Stimulated activated naive B cell treated with anti-CD40 and anti-IgM and Interleukin-4, amounts not matched to agents 10 μg/mL and 1 μg/mL and 100 μg/mL, for 72 hours (primary cell): ENCODE results near the gene FAM32A.
"Not testable (repeated sequence)": the region's sequence is repeated elsewhere in the genome, so short reads cannot be mapped to it uniquely, and the experiment has no call there.

Source experiments
- ATAC-seq, 2 donors: fragments of 150-1000 bp; cut with Tn5 transposase; replicated peaks; 2 replicates each; pipeline ENCODE4 v1.10.0; 2021; ENCODE audit warnings: moderate library complexity in 1 of 2
- DNase-seq: peaks from one replicate; pipeline ENCODE4 v3.0.0; 2021
- H3K27ac Mint-ChIP-seq: one replicate; pipeline ENCODE4 v1.8.0; 2022; ENCODE audit warnings: mild to moderate bottlenecking, mixed read lengths
- H3K27me3 Mint-ChIP-seq, 2 donors: one replicate each; pipeline ENCODE4 v1.8.0; 2022; ENCODE audit warnings: mixed read lengths in 2 of 2
- H3K36me3 Mint-ChIP-seq, 2 donors: one replicate each; pipeline ENCODE4 v1.8.0; 2022; ENCODE audit warnings: mixed read lengths in 2 of 2, mild to moderate bottlenecking in 1 of 2
- H3K4me1 Mint-ChIP-seq, 2 donors: one replicate each; pipeline ENCODE4 v1.8.0; 2022; ENCODE audit warnings: mixed read lengths in 2 of 2, mild to moderate bottlenecking in 1 of 2
- H3K4me3 Mint-ChIP-seq, 2 donors: one replicate each; pipeline ENCODE4 v1.8.0; 2022; ENCODE audit warnings: mild to moderate bottlenecking in 2 of 2, mixed read lengths in 2 of 2, moderate library complexity in 1 of 2
- H3K9me3 Mint-ChIP-seq, 2 donors: one replicate each; pipeline ENCODE4 v1.8.0; 2022; ENCODE audit warnings: mixed read lengths in 2 of 2, mild to moderate bottlenecking in 1 of 2

The FAM32A gene

GRCh38 chr19:16155128-16155527 lies 30.1 kb upstream of the FAM32A start:
- ATAC-seq, result no peak
- peaks cover 65 to 84% of the 10 kb centered on the region in 2 donors for H3K36me3 Mint-ChIP-seq
- peaks cover 41 to 70% of the 10 kb centered on the region in 2 donors for H3K4me1 Mint-ChIP-seq
- DNase-seq, result no peak
- peak overlapping the region in 1 of 2 donors; percentile 12 for H3K4me3 Mint-ChIP-seq
- no peaks in the 10 kb centered on the region for H3K27me3 Mint-ChIP-seq
- H3K27ac Mint-ChIP-seq, result peak overlapping the region; percentile 92
- no peaks in the 10 kb centered on the region for H3K9me3 Mint-ChIP-seq

GRCh38 chr19:16156904-16157303 lies 28.3 kb upstream of the FAM32A start:
- Mint-ChIP-seq H3K9me3 (no peaks in the 10 kb centered on the region), H3K4me3 (peak overlapping the region; percentile 12 to 23), H3K36me3 (peaks cover 59 to 71% of the 10 kb centered on the region in 2 donors), H3K27ac (peak overlapping the region; percentile 82), H3K4me1 (peaks cover 48 to 81% of the 10 kb centered on the region in 2 donors), H3K27me3 (no peaks in the 10 kb centered on the region)
- ATAC-seq (no peak), DNase-seq (no peak)

GRCh38 chr19:16157601-16158000 lies 27.6 kb upstream of the FAM32A start:
- peaks cover 53 to 65% of the 10 kb centered on the region in 2 donors for H3K36me3 Mint-ChIP-seq

GRCh38 chr19:16159655-16160054 lies 25.6 kb upstream of the FAM32A start:
- no peak overlapping the region for H3K27ac Mint-ChIP-seq
- H3K27me3 Mint-ChIP-seq, result no peaks in the 10 kb centered on the region
- ATAC-seq, result no peak
- H3K36me3 Mint-ChIP-seq, result peaks cover 32 to 45% of the 10 kb centered on the region in 2 donors
- no peaks in the 10 kb centered on the region for H3K9me3 Mint-ChIP-seq
- no peak for DNase-seq
- peaks cover 30 to 58% of the 10 kb centered on the region in 2 donors for H3K4me1 Mint-ChIP-seq
- H3K4me3 Mint-ChIP-seq, result no peak overlapping the region

More at GRCh38 chr19:16157601-16158000, 27.6 kb upstream of the FAM32A start:
- H3K9me3 Mint-ChIP-seq, result no peaks in the 10 kb centered on the region
- no peak for DNase-seq
- peak overlapping the region in 1 of 2 donors; percentile 13 for H3K4me3 Mint-ChIP-seq
- H3K27ac Mint-ChIP-seq, result peak overlapping the region; percentile 87
- ATAC-seq, result peak in 1 of 2 donors; percentile 14
- H3K4me1 Mint-ChIP-seq, result peaks cover 45 to 78% of the 10 kb centered on the region in 2 donors
- no peaks in the 10 kb centered on the region for H3K27me3 Mint-ChIP-seq

- Mint-ChIP-seq H3K27me3 (no peaks in the 10 kb centered on the region), H3K36me3 (peaks cover 24 to 36% of the 10 kb centered on the region in 2 donors), H3K27ac (peak overlapping the region; percentile 57), H3K9me3 (no peaks in the 10 kb centered on the region), H3K4me1 (peaks cover 22 to 50% of the 10 kb centered on the region in 2 donors), H3K4me3 (no peak overlapping the region)
- ATAC-seq (peak; percentile 34 to 44), DNase-seq (no peak)
Observed at GRCh38 chr19:16160445-16160942, 24.7 kb upstream of the FAM32A start.

GRCh38 chr19:16160943-16161560 lies 24.2 kb upstream of the FAM32A start:
- Mint-ChIP-seq H3K36me3 (peaks cover 20 to 31% of the 10 kb centered on the region in 2 donors), H3K27ac (peak overlapping the region; percentile 57), H3K4me1 (peaks cover 18 to 44% of the 10 kb centered on the region in 2 donors), H3K9me3 (no peaks in the 10 kb centered on the region), H3K4me3 (no peak overlapping the region), H3K27me3 (no peaks in the 10 kb centered on the region)
- DNase-seq (no peak), ATAC-seq (peak in 1 of 2 donors; percentile 47)

- H3K4me3 Mint-ChIP-seq, result no peak overlapping the region
- ATAC-seq (no peak), DNase-seq (no peak)
- no peaks in the 10 kb centered on the region for H3K27me3 Mint-ChIP-seq
- peaks cover 14 to 23% of the 10 kb centered on the region in 2 donors for H3K36me3 Mint-ChIP-seq
- H3K27ac Mint-ChIP-seq, result no peak overlapping the region
- H3K9me3 Mint-ChIP-seq, result no peaks in the 10 kb centered on the region
- H3K4me1 Mint-ChIP-seq, result peaks cover 15 to 38% of the 10 kb centered on the region in 2 donors
Observed at GRCh38 chr19:16161840-16162239, 23.4 kb upstream of the FAM32A start.

GRCh38 chr19:16164222-16164890 lies 20.9 kb upstream of the FAM32A start:
- H3K27ac Mint-ChIP-seq, result no peak overlapping the region
- DNase-seq (no peak), ATAC-seq (no peak)
- H3K36me3 Mint-ChIP-seq, result no peaks in the 10 kb centered on the region
- H3K4me1 Mint-ChIP-seq, result peaks cover 23 to 29% of the 10 kb centered on the region in 2 donors
- H3K27me3 Mint-ChIP-seq, result no peaks in the 10 kb centered on the region
- H3K4me3 Mint-ChIP-seq, result no peak overlapping the region
- H3K9me3 Mint-ChIP-seq, result peaks cover 0 to 2% of the 10 kb centered on the region in 2 donors

- ATAC-seq (no peak), DNase-seq (no peak)
- H3K4me1 Mint-ChIP-seq, result peaks cover 18 to 19% of the 10 kb centered on the region in 2 donors
- H3K27me3 Mint-ChIP-seq, result no peaks in the 10 kb centered on the region
- H3K27ac Mint-ChIP-seq, result no peak overlapping the region
- peaks cover 0 to 2% of the 10 kb centered on the region in 2 donors for H3K9me3 Mint-ChIP-seq
- H3K36me3 Mint-ChIP-seq, result no peaks in the 10 kb centered on the region
- H3K4me3 Mint-ChIP-seq, result no peak overlapping the region
Observed at GRCh38 chr19:16166417-16166816, 18.8 kb upstream of the FAM32A start.

- Mint-ChIP-seq H3K27me3 (no peaks in the 10 kb centered on the region), H3K4me1 (peaks cover 22% of the 10 kb centered on the region in 2 donors), H3K36me3 (no peaks in the 10 kb centered on the region), H3K27ac (peak overlapping the region; percentile 75), H3K4me3 (no peak overlapping the region), H3K9me3 (peaks cover 0 to 2% of the 10 kb centered on the region in 2 donors)
- DNase-seq (no peak), ATAC-seq (no peak)
Observed at GRCh38 chr19:16167055-16167454, 18.2 kb upstream of the FAM32A start.

- Mint-ChIP-seq H3K27ac (peak overlapping the region; percentile 37), H3K36me3 (no peaks in the 10 kb centered on the region), H3K4me3 (no peak overlapping the region), H3K27me3 (no peaks in the 10 kb centered on the region), H3K9me3 (peaks cover 0 to 2% of the 10 kb centered on the region in 2 donors), H3K4me1 (peaks cover 33 to 37% of the 10 kb centered on the region in 2 donors)
- no peak for DNase-seq
- peak; percentile 62 to 69 for ATAC-seq
Observed at GRCh38 chr19:16168465-16169081, 16.6 kb upstream of the FAM32A start.

GRCh38 chr19:16170134-16170533 lies 15.1 kb upstream of the FAM32A start:
- Mint-ChIP-seq H3K4me3 (no peak overlapping the region), H3K27me3 (no peaks in the 10 kb centered on the region), H3K27ac (no peak overlapping the region), H3K4me1 (peaks cover 33 to 39% of the 10 kb centered on the region in 2 donors), H3K36me3 (no peaks in the 10 kb centered on the region), H3K9me3 (peaks cover 0 to 2% of the 10 kb centered on the region in 2 donors)
- ATAC-seq, result no peak
- no peak for DNase-seq

GRCh38 chr19:16175954-16176353 lies 9.3 kb upstream of the FAM32A start:
- Mint-ChIP-seq H3K4me1 (peaks cover 22 to 37% of the 10 kb centered on the region in 2 donors), H3K4me3 (no peak overlapping the region), H3K27ac (no peak overlapping the region), H3K9me3 (no peaks in the 10 kb centered on the region), H3K36me3 (no peaks in the 10 kb centered on the region), H3K27me3 (no peaks in the 10 kb centered on the region)
- ATAC-seq (no peak), DNase-seq (no peak)

- H3K9me3 Mint-ChIP-seq, DNase-seq, H3K27me3 Mint-ChIP-seq, H3K36me3 Mint-ChIP-seq: not testable (repeated sequence)
- peak overlapping the region in 1 of 2 donors; percentile 5 for H3K4me3 Mint-ChIP-seq
- peaks cover 6 to 20% of the 10 kb centered on the region in 2 donors for H3K4me1 Mint-ChIP-seq
- peak overlapping the region; percentile 33 for H3K27ac Mint-ChIP-seq
- ATAC-seq, result peak; percentile 59
Observed at GRCh38 chr19:16178866-16179265, 6.3 kb upstream of the FAM32A start.
